ENCODE measurements around the gene FUS. TPM values are rescaled to one million over a fixed set of nuclear protein-coding genes. Genes with fewer than 3 reads are reported as not detected.

FUS gene
- total and polyA plus RNA-seq, 2 of the 13 experiments (the other 11 are each of a cell fraction or from before 2014, with no cell fraction given) = 68.1 to 168 TPM

GRCh38 chr16:31138621-31139578, 41.0 kb upstream of the FUS start (continued):
- TF ChIP-seq, protein P1, sequence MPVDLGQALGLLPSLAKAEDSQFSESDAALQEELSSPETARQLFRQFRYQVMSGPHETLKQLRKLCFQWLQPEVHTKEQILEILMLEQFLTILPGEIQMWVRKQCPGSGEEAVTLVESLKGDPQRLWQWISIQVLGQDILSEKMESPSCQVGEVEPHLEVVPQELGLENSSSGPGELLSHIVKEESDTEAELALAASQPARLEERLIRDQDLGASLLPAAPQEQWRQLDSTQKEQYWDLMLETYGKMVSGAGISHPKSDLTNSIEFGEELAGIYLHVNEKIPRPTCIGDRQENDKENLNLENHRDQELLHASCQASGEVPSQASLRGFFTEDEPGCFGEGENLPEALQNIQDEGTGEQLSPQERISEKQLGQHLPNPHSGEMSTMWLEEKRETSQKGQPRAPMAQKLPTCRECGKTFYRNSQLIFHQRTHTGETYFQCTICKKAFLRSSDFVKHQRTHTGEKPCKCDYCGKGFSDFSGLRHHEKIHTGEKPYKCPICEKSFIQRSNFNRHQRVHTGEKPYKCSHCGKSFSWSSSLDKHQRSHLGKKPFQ (CRISPR knock-in tag; IDR thresholded peaks at IDR 0.05; ENCODE audit: insufficient replicate concordance) = no peak
- TF ChIP-seq, protein P2, sequence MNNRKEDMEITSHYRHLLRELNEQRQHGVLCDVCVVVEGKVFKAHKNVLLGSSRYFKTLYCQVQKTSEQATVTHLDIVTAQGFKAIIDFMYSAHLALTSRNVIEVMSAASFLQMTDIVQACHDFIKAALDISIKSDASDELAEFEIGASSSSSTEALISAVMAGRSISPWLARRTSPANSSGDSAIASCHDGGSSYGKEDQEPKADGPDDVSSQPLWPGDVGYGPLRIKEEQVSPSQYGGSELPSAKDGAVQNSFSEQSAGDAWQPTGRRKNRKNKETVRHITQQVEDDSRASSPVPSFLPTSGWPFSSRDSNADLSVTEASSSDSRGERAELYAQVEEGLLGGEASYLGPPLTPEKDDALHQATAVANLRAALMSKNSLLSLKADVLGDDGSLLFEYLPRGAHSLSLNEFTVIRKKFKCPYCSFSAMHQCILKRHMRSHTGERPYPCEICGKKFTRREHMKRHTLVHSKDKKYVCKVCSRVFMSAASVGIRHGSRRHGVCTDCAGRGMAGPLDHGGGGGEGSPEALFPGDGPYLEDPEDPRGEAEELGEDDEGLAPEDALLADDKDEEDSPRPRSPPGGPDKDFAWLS (CRISPR knock-in tag; IDR thresholded peaks at IDR 0.05; ENCODE audit: borderline replicate concordance) = no peak
- no peak for TF ChIP-seq AFF4 (CRISPR knock-in tag; IDR thresholded peaks at IDR 0.05)
- no peak for TF ChIP-seq U2AF2 (IDR thresholded peaks at IDR 0.05; ENCODE audit: low read depth, low read length)
- no peak for TF ChIP-seq BRD4 (CRISPR knock-in tag; IDR thresholded peaks at IDR 0.05)
- TF ChIP-seq MYC (CRISPR knock-in tag; IDR thresholded peaks at IDR 0.05; ENCODE audit: borderline replicate concordance) = peak; percentile 63; the same call in 1 of the 2 replicates
- TF ChIP-seq BATF2 (CRISPR knock-in tag; IDR thresholded peaks at IDR 0.05) = no peak
- no peak for TF ChIP-seq ZNF260 (CRISPR knock-in tag; IDR thresholded peaks at IDR 0.05; ENCODE audit: borderline replicate concordance, low read depth)
- TF ChIP-seq, protein P3, sequence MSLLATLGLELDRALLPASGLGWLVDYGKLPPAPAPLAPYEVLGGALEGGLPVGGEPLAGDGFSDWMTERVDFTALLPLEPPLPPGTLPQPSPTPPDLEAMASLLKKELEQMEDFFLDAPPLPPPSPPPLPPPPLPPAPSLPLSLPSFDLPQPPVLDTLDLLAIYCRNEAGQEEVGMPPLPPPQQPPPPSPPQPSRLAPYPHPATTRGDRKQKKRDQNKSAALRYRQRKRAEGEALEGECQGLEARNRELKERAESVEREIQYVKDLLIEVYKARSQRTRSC (CRISPR knock-in tag; IDR thresholded peaks at IDR 0.05; ENCODE audit: low read depth) = no peak
- TF ChIP-seq ZNF713 (CRISPR knock-in tag; IDR thresholded peaks at IDR 0.05) = 0 out of 2 replicates have a peak, but pooled peaks have one; percentile 15
- TF ChIP-seq NFE2L2 (IDR thresholded peaks at IDR 0.05; ENCODE audit: low read length) = no peak
- TF ChIP-seq CEBPB (IDR thresholded peaks at IDR 0.05; ENCODE audit: borderline replicate concordance, low read depth, low read length) = no peak
- no peak for TF ChIP-seq KLF16 (CRISPR knock-in tag; IDR thresholded peaks at IDR 0.05)
- TF ChIP-seq ZNF878 (CRISPR knock-in tag; IDR thresholded peaks at IDR 0.05) = no peak
- TF ChIP-seq, protein P4, sequence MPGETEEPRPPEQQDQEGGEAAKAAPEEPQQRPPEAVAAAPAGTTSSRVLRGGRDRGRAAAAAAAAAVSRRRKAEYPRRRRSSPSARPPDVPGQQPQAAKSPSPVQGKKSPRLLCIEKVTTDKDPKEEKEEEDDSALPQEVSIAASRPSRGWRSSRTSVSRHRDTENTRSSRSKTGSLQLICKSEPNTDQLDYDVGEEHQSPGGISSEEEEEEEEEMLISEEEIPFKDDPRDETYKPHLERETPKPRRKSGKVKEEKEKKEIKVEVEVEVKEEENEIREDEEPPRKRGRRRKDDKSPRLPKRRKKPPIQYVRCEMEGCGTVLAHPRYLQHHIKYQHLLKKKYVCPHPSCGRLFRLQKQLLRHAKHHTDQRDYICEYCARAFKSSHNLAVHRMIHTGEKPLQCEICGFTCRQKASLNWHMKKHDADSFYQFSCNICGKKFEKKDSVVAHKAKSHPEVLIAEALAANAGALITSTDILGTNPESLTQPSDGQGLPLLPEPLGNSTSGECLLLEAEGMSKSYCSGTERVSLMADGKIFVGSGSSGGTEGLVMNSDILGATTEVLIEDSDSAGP (CRISPR knock-in tag; IDR thresholded peaks at IDR 0.05; ENCODE audit: borderline replicate concordance) = peak; percentile 75
- TF ChIP-seq TEAD3 (CRISPR knock-in tag; optimal IDR thresholded peaks at IDR 0.05; ENCODE audit: borderline replicate concordance) = peak; percentile 76
- TF ChIP-seq ELF4 (CRISPR knock-in tag; IDR thresholded peaks at IDR 0.05; ENCODE audit: borderline replicate concordance) = no peak

All from HepG2 (cell line).